ENCODE results near the gene B4GALT3. TPM values are rescaled to one million over a fixed set of nuclear protein-coding genes. Genes with fewer than 3 reads are reported as not detected.

Gene B4GALT3
- total and polyA plus RNA-seq, 2 donors (not counting 3 experiments of a cell fraction or from before 2014, with no cell fraction given) = 39.5 to 60.4 TPM

DNA sequence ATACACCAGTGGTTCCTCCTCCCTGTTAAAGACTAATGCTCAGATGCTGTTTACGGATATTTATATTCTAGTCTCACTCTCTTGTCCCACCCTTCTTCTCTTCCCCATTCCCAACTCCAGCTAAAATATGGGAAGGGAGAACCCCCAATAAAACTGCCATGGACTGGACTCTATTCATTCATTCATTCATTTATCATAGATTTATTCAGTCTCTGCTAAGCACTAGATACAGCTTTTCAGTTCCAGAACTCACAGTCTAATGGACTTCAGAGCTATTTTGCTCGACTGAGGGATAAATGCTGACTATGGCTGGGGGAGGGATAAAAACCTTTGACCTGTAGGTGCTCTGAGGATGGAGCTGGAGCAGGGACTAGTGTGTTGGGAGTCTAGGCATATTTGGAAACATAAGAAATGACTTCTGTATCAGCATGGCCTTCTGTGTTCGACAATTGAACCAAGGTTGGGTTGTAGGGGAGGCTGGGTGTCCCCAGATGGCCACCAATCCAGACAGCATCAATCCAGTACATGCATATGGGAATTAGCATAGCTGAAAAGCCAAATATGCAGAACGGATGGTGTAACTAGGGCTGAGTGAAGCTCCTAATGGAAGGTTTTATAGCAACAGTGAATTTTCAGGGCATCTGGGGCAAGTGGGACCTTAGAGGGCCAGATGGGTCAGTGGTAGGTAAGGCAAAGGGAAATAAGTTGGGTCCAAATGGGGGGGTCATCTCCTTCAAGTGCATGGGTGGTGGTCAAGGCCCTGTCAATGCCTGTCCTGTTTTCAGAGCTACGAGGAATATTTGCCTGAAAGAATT, 42.0 kb upstream of the B4GALT3 start:
- no peak for FAIRE-seq
- H3K27me3 ChIP-seq (ENCODE audit: control insufficient read depth in 2 of 2, insufficient read depth in 2 of 2, low read length in 2 of 2) = no peaks in the 10 kb centered on the region
- no peak overlapping the region for H3K9ac ChIP-seq (replicated peaks; ENCODE audit: extremely low read depth, insufficient read depth, low read length)
- H3K4me2 ChIP-seq (ENCODE audit: insufficient read depth, low read length) = no peak overlapping the region
- peaks cover 6% of the 10 kb centered on the region in 2 experiments for H3K36me3 ChIP-seq (ENCODE audit: control insufficient read depth in 2 of 2, extremely low read depth in 1 of 2, insufficient read depth in 2 of 2, low read length in 2 of 2)
- H3K9me3 ChIP-seq (replicated peaks; ENCODE audit: control insufficient read depth, insufficient read depth, low read length) = no peaks in the 10 kb centered on the region
- no peak for DNase-seq (ENCODE audit: low read depth, low spot score)
- H3K27ac ChIP-seq (ENCODE audit: insufficient read depth, low read depth, low read length) = no peak overlapping the region
- no peaks in the 10 kb centered on the region for H3K9me1 ChIP-seq (replicated peaks; ENCODE audit: control insufficient read depth, extremely low read depth, insufficient read depth, low read length)
- intact Hi-C loops (cut with micrococcal nuclease) = no loop called here
- H4K20me1 ChIP-seq (replicated peaks; ENCODE audit: control insufficient read depth, extremely low read depth, insufficient read depth, low read length) = no peaks in the 10 kb centered on the region
- no peak overlapping the region for H2AFZ ChIP-seq (ENCODE audit: low read depth, low read length)
- no peak for TF ChIP-seq POLR2A (IDR thresholded peaks at IDR 0.05; ENCODE audit: low read depth, low read length)
- TF ChIP-seq EZH2 (IDR thresholded peaks at IDR 0.05; ENCODE audit: borderline replicate concordance, low read depth, low read length, severe bottlenecking) = no peak
- TF ChIP-seq, protein P1, sequence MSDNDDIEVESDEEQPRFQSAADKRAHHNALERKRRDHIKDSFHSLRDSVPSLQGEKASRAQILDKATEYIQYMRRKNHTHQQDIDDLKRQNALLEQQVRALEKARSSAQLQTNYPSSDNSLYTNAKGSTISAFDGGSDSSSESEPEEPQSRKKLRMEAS (IDR thresholded peaks at IDR 0.05; ENCODE audit: insufficient read depth, insufficient read length) = no peak
- TF ChIP-seq, protein P2, sequence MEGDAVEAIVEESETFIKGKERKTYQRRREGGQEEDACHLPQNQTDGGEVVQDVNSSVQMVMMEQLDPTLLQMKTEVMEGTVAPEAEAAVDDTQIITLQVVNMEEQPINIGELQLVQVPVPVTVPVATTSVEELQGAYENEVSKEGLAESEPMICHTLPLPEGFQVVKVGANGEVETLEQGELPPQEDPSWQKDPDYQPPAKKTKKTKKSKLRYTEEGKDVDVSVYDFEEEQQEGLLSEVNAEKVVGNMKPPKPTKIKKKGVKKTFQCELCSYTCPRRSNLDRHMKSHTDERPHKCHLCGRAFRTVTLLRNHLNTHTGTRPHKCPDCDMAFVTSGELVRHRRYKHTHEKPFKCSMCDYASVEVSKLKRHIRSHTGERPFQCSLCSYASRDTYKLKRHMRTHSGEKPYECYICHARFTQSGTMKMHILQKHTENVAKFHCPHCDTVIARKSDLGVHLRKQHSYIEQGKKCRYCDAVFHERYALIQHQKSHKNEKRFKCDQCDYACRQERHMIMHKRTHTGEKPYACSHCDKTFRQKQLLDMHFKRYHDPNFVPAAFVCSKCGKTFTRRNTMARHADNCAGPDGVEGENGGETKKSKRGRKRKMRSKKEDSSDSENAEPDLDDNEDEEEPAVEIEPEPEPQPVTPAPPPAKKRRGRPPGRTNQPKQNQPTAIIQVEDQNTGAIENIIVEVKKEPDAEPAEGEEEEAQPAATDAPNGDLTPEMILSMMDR (IDR thresholded peaks at IDR 0.05; ENCODE audit: extremely low read depth in 1 of 2, insufficient read depth in 1 of 2, low read depth in 1 of 2, low read length in 2 of 2) = no peak
- TF ChIP-seq FOS (IDR thresholded peaks at IDR 0.05; ENCODE audit: borderline replicate concordance, insufficient read depth, low read length) = no peak
- no peak for TF ChIP-seq GATA2 (IDR thresholded peaks at IDR 0.05; ENCODE audit: insufficient read depth, insufficient read length, low read depth, low read length)
- no peak for TF ChIP-seq POLR2AphosphoS5 (IDR thresholded peaks at IDR 0.05; ENCODE audit: insufficient read depth, low read depth, low read length)
- no peak for TF ChIP-seq JUN (IDR thresholded peaks at IDR 0.05; ENCODE audit: borderline replicate concordance, insufficient read depth, insufficient read length, low read depth)
- TF ChIP-seq MYC (IDR thresholded peaks at IDR 0.05; ENCODE audit: low read depth, low read length) = no peak
- dilution Hi-C loops (cut with MboI; ENCODE audit: extremely low pct_ligation_motif_present, low sequenced_read_pairs) = no loop called here
- no peak overlapping the region for H3K4me3 ChIP-seq (replicated peaks in 1 of 3; ENCODE audit: insufficient read depth in 1 of 3, low read depth in 1 of 3, low read length in 3 of 3)
- no TSS peak for BruUV-seq (replicated peaks)
- CTCF ChIA-PET = interaction anchor here (0.7 to 2.1 kb wide), 5 partner anchors 9 to 155 kb away, joined by 3 to 9 read pairs (median 3); no protein-coding TSS in a partner anchor
- peaks cover 11% of the 10 kb centered on the region for H3K4me1 ChIP-seq (ENCODE audit: control insufficient read depth, extremely low read depth, insufficient read depth, low read length)
- POLR2A ChIA-PET = no interaction called here
- no peaks in the 10 kb centered on the region for H3K79me2 ChIP-seq (ENCODE audit: control insufficient read depth, insufficient read depth, low read length)
